ENCODE results near the gene OSMR. TPM values are rescaled to one million over a fixed set of nuclear protein-coding genes. Genes with fewer than 3 reads are reported as not detected.
A peak's percentile ranks its signal among the peaks of the same experiment; 100 is the strongest.

OSMR gene
- polyA plus RNA-seq, 2 of the 4 experiments (the other 2 are of a cell fraction) = 58.5 to 92.4 TPM

DNA sequence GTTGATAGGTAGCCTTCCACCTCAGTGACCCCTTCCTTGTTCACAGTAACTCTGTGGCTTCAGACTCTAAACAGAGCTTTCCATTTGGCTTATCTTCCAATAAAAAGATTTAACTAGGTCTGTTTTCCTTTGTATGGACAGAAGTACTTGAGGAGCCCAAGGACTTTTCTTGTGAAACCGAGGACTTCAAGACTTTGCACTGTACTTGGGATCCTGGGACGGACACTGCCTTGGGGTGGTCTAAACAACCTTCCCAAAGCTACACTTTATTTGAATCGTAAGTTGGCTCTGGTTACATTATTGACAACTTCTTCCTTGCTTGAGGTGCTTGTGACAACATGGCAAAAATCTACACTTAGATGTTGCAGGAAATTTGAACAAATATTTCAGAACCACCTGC lies 39.4 kb downstream of the OSMR start:
- CTCF ChIA-PET = interaction anchor here (3.0 kb wide), 1 partner anchor 37 kb away, joined by 7 read pairs; no protein-coding TSS in a partner anchor
- 96% methylated on average over 3 of the region's 3 CpGs for WGBS (ENCODE audit: missing lambda C conversion rate)
- H3K4me1 ChIP-seq = no peaks in the 10 kb centered on the region
- no peak for ATAC-seq
- no peak overlapping the region for H3K4me3 ChIP-seq
- no peak for DNase-seq (ENCODE audit: low read depth in 1 of 2, low spot score in 1 of 2)
- TF ChIP-seq GATA3 (IDR thresholded peaks at IDR 0.05; ENCODE audit: borderline replicate concordance) = no peak
- no peak for TF ChIP-seq PHF8 (IDR thresholded peaks at IDR 0.05; ENCODE audit: borderline replicate concordance, low read depth)
- TF ChIP-seq E2F6 (IDR thresholded peaks at IDR 0.05; ENCODE audit: borderline replicate concordance, low read depth) = no peak
- TF ChIP-seq REST (IDR thresholded peaks at IDR 0.05) = no peak
- TF ChIP-seq MAFK (IDR thresholded peaks at IDR 0.05; ENCODE audit: partially characterized antibody) = no peak
- no peak for TF ChIP-seq CEBPB (IDR thresholded peaks at IDR 0.05)
- no peak for TF ChIP-seq POLR2A (IDR thresholded peaks at IDR 0.05; ENCODE audit: low read length)
- TF ChIP-seq SREBF2 (IDR thresholded peaks at IDR 0.05) = no peak
- no peak for TF ChIP-seq RARB (CRISPR knock-in tag; IDR thresholded peaks at IDR 0.05)
- no peak for TF ChIP-seq FOXS1 (CRISPR knock-in tag; IDR thresholded peaks at IDR 0.05)
- no peaks in the 10 kb centered on the region for H3K9me3 ChIP-seq
- FAIRE-seq = no peak
- H3K27ac ChIP-seq = no peak overlapping the region
- H3K4me2 ChIP-seq = no peak overlapping the region
- POLR2A ChIA-PET = no interaction called here

GRCh38 chr5:38888041-38888440 lies 42.2 kb downstream of the OSMR start:
- Histone ChIP-seq H3K9me3 (peaks cover 2% of the 10 kb centered on the region; the same call in 2 of the 3 replicates), H3K4me3 (no peak overlapping the region), H3K4me2 (no peak overlapping the region), H3K27ac (no peak overlapping the region), H3K4me1 (no peaks in the 10 kb centered on the region)
- ATAC-seq (0 out of 6 replicates have a peak, but pooled peaks of 1 of the 2 experiments have one; percentile 19), FAIRE-seq (no peak), DNase-seq (ENCODE audit: low read depth in 1 of 2, low spot score in 1 of 2) (no peak)
- CTCF ChIA-PET = interaction anchor here (3.0 kb wide), 1 partner anchor 34 kb away, joined by 7 read pairs; no protein-coding TSS in a partner anchor
- TF ChIP-seq SMC3 (IDR thresholded peaks at IDR 0.05) (no peak), ESRRA (IDR thresholded peaks at IDR 0.05; ENCODE audit: borderline replicate concordance, low read length) (no peak), RCOR1 (IDR thresholded peaks at IDR 0.05; ENCODE audit: low read depth, low read length) (no peak)
- WGBS (ENCODE audit: missing lambda C conversion rate) = 92% methylated on average over 7 of the region's 8 CpGs
- POLR2A ChIA-PET = no interaction called here

DNA sequence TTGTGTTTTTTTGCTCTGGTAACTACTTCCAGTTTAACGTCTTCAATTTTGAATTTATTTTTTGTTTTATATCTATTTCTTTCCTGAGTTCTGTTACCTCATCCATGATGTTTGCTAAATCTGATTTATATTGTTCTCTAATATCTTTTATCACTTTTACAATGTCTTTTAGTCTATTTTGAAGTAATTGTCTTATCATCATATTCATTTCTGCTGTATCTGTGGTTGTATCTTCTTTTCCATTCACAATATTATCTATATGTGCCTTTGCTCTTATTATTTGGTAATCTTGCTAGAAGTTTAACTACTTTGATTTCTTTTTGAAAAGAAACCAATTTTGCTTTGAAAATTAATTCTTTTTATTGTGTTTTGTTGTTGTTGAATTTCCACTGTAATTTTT lies 43.6 kb downstream of the OSMR start:
- H3K4me3 ChIP-seq = no peak overlapping the region
- no peak for DNase-seq (ENCODE audit: low read depth in 1 of 2, low spot score in 1 of 2)
- no peak for FAIRE-seq
- H3K4me2 ChIP-seq = no peak overlapping the region
- no peak for ATAC-seq
- POLR2A ChIA-PET = no interaction called here
- H3K4me1 ChIP-seq = no peaks in the 10 kb centered on the region
- no peak overlapping the region for H3K27ac ChIP-seq
- CTCF ChIA-PET = no interaction called here
- peaks cover 13% of the 10 kb centered on the region for H3K9me3 ChIP-seq
- TF ChIP-seq E2F6 (IDR thresholded peaks at IDR 0.05; ENCODE audit: borderline replicate concordance, low read depth) (no peak), RNF2 (IDR thresholded peaks at IDR 0.05; ENCODE audit: borderline replicate concordance, low read depth) (no peak), ZSCAN20 (CRISPR knock-in tag; IDR thresholded peaks at IDR 0.05) (no peak), MAZ (IDR thresholded peaks at IDR 0.05; ENCODE audit: borderline replicate concordance, low read depth, low read length) (no peak), HOXA7 (CRISPR knock-in tag; IDR thresholded peaks at IDR 0.05) (no peak), REST (IDR thresholded peaks at IDR 0.05) (no peak), RFX5 (IDR thresholded peaks at IDR 0.05) (no peak), NR3C1 (IDR thresholded peaks at IDR 0.05) (no peak), ESRRA (IDR thresholded peaks at IDR 0.05; ENCODE audit: borderline replicate concordance, low read length) (no peak), FOSB (CRISPR knock-in tag; IDR thresholded peaks at IDR 0.05) (no peak), MAX (IDR thresholded peaks at IDR 0.05) (no peak)
- TF ChIP-seq, protein P1, sequence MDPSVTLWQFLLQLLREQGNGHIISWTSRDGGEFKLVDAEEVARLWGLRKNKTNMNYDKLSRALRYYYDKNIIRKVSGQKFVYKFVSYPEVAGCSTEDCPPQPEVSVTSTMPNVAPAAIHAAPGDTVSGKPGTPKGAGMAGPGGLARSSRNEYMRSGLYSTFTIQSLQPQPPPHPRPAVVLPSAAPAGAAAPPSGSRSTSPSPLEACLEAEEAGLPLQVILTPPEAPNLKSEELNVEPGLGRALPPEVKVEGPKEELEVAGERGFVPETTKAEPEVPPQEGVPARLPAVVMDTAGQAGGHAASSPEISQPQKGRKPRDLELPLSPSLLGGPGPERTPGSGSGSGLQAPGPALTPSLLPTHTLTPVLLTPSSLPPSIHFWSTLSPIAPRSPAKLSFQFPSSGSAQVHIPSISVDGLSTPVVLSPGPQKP (IDR thresholded peaks at IDR 0.05; ENCODE audit: low read depth, low read length) = no peak
- TF ChIP-seq, protein P2, sequence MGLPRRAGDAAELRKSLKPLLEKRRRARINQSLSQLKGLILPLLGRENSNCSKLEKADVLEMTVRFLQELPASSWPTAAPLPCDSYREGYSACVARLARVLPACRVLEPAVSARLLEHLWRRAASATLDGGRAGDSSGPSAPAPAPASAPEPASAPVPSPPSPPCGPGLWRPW (IDR thresholded peaks at IDR 0.05) = no peak
- 90% methylated on average over 1 of the region's 1 CpG for WGBS (ENCODE audit: missing lambda C conversion rate)

Measured in A549 (cell line).